GM10266 (cell line): ENCODE measurements around the gene ITIH1.
"Not testable (repeated sequence)": the region's sequence is repeated elsewhere in the genome, so short reads cannot be mapped to it uniquely, and the experiment has no call there.

Experiments
- DNase-seq: peaks from one replicate; pipeline ENCODE4 v3.0.0; 2012; ENCODE audit errors: extremely low spot score
- TF ChIP-seq, protein P1 (sequence below): IDR thresholded peaks from 2 replicates; pipeline ENCODE4 v1.5.1; 2012; ENCODE audit warnings: mild to moderate bottlenecking, low read depth; ENCODE audit not compliant: control insufficient read depth, insufficient read depth; ENCODE audit errors: missing control alignments

The ITIH1 gene

DNA sequence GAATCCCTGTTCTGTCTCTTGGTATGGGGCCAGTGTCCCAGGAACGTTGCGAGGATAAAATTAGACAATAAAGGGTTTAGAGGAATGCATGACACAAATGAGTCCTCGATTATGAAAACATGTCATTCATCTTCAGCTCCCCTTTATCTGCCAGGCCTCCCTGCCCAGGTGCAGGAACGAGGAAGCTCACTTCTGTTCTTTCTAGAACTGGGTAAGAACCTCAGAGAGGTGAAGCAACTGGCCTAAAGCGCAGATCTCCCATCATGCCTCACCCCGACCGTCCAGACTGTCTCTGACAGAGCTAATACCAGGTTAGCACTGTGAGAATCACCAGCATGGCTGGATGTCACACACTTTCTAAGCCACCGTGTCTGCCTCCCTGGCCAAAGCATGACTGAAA, 1.5 kb upstream of the ITIH1 start:
- DNase-seq: no peak
- TF ChIP-seq, protein P1, sequence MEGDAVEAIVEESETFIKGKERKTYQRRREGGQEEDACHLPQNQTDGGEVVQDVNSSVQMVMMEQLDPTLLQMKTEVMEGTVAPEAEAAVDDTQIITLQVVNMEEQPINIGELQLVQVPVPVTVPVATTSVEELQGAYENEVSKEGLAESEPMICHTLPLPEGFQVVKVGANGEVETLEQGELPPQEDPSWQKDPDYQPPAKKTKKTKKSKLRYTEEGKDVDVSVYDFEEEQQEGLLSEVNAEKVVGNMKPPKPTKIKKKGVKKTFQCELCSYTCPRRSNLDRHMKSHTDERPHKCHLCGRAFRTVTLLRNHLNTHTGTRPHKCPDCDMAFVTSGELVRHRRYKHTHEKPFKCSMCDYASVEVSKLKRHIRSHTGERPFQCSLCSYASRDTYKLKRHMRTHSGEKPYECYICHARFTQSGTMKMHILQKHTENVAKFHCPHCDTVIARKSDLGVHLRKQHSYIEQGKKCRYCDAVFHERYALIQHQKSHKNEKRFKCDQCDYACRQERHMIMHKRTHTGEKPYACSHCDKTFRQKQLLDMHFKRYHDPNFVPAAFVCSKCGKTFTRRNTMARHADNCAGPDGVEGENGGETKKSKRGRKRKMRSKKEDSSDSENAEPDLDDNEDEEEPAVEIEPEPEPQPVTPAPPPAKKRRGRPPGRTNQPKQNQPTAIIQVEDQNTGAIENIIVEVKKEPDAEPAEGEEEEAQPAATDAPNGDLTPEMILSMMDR: no peak

DNA sequence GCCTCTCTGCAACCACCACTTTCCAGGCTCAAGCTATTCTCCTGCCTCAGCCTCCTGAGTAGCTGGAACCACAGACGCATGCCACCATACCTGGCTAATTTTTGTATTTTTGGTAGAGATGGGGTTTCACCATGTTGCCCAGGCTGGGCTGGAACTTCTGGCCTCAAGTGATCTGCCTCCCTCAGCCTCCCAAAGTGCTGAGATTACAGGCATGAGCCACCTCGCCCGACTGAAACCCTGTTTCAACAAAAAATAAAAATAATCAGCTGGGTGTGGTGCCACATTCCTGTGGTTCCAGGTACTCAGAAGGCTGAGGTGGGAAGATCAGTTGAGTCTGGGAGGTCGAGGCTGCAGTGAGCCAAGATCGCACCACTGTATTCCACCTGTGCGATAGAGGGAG, 913 bp upstream of the ITIH1 start:
- DNase-seq: not testable (repeated sequence)

- TF ChIP-seq, protein P1: no peak
- no peak for DNase-seq
Measured at GRCh38 chr3:52777959-52778805, 783 bp downstream of the ITIH1 start.

GRCh38 chr3:52779011-52779836, 1.8 kb downstream of the ITIH1 start:
- peak; percentile 69 for DNase-seq
- TF ChIP-seq, protein P1: no peak

- no peak for DNase-seq
- TF ChIP-seq, protein P1: no peak
Measured at GRCh38 chr3:52779837-52780585, 2.6 kb downstream of the ITIH1 start.

DNA sequence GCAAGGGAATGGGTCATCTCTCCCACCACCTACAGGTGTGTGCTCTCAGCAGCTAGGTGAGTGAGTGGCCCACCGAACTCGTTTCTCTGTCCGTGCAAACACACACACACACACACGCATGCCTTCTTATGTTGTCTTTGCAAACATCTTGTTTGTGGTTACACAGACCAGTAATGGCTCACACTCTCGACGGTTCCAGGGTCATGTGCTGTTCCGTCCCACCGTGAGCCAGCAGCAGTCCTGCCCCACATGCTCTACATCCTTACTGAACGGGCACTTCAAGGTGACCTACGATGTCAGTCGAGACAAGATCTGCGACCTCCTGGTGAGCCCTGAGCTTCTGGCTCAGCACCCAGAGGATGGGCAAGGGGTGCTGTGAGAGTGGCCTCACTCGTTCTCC, 4.3 kb downstream of the ITIH1 start:
- TF ChIP-seq, protein P1: no peak

DNA sequence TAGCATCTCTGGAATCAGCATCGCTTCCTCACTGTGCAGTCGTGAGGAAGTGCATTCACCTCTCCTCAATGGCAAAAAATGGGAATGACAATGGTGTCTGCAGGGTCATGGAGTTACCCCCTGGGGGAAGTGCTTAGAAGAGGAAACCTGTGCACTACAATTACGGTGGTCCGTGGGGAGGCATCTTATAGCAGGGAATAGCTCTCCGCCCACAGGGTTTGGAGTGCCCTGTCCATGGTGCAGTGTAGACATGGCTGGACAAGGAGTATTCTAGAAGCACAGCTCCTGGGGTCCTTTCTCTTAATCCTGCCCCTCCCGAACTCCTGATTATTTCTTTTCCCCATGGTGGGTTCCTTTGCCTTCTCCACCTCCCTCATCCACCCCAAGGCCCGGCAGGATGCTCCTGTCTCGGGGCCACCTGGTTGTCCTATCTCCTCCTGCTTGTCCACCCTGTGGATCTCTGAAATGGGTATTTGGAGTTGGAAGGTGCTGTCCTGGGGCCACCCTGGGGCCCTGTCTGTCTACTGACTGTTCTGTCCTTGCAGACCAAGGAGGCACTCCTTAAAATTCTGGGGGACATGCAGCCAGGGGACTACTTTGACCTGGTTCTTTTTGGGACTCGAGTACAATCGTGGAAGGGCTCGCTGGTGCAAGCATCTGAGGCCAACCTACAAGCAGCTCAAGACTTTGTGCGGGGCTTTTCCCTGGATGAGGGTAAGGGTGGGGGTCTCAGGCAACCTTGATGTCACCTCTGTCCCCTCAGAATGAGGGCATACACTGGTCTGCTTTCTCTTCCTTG, 5.2 kb downstream of the ITIH1 start:
- DNase-seq: no peak
- TF ChIP-seq, protein P1: no peak

More for the DNA sequence above, 4.3 kb downstream of the ITIH1 start:
- no peak for DNase-seq
